A549 (cell line): ENCODE results near the gene FCSK. TPM values are rescaled to one million over a fixed set of nuclear protein-coding genes. Genes with fewer than 3 reads are reported as not detected.

ENCODE experiments used
- ATAC-seq, 2 experiments: fragments of 200-7000 bp in 1 of 2; fragments of >200 bp in 1 of 2; cut with Nextera tagmentation in 1 of 2; cut with Tn5 transposase in 1 of 2; 3 replicates each; pipeline versions ENCODE4 v1.8.0 to v1.9.1; 2018 to 2020; ENCODE audit warnings: mild to moderate bottlenecking in 1 of 2, moderate library complexity in 1 of 2
- CTCF ChIA-PET: fragments of 300-600 bp; sonication (Branson Sonifier 250); formaldehyde crosslinking; extraction: SDS; loops from one replicate; lab custom pipeline; 2021; ENCODE audit warnings: antibody characterized with exemption, inconsistent platforms; lab: Yijun Ruan, JAX
- POLR2A ChIA-PET: fragments of 350-600 bp; formaldehyde crosslinking; extraction: SDS; loops from one replicate; lab custom pipeline; 2021; ENCODE audit warnings: antibody characterized with exemption, inconsistent platforms; lab: Yijun Ruan, JAX
- DNase-seq, 2 experiments: peaks; one replicate each; pipeline versions ENCODE4 v3.0.0 to v3.0.0-alpha.2; 2011 to 2016; ENCODE audit warnings: low read depth in 1 of 2, low spot score in 1 of 2
- FAIRE-seq: peaks from 2 replicates; lab custom pipeline; 2011; peaks lifted over from hg19 to GRCh38; lab: Jason Lieb, UNC
- H3K27ac ChIP-seq, 2 experiments: fragments of >200 bp; sonication (Bioruptor Twin); formaldehyde crosslinking; 3 replicates each; pipeline ENCODE4 v1.5.1; 2016 to 2017
- H3K4me1 ChIP-seq: fragments of >200 bp; sonication (Bioruptor Twin); formaldehyde crosslinking; 3 replicates; pipeline ENCODE4 v1.6.1; 2016
- H3K4me2 ChIP-seq: fragments of >200 bp; sonication (Bioruptor Twin); formaldehyde crosslinking; 3 replicates; pipeline ENCODE4 v1.6.1; 2016
- H3K4me3 ChIP-seq: fragments of >200 bp; sonication (Bioruptor Twin); formaldehyde crosslinking; 3 replicates; pipeline ENCODE4 v1.5.1; 2016
- H3K9me3 ChIP-seq: fragments of >200 bp; sonication (Bioruptor Twin); formaldehyde crosslinking; 3 replicates; pipeline ENCODE4 v1.6.1; 2016
- CBX2 ChIP-seq: fragments of 200-600 bp; sonication (generic); IDR thresholded peaks from 2 replicates; pipeline ENCODE4 v1.6.1; 2016; ENCODE audit warnings: low read depth, mild to moderate bottlenecking, borderline replicate concordance
- CHD2 ChIP-seq: fragments of 150-350 bp; IDR thresholded peaks from 2 replicates; pipeline ENCODE4 v1.6.1; 2014; ENCODE audit warnings: low read length; ENCODE audit not compliant: partially characterized antibody
- FOSL2 ChIP-seq, 2 experiments: fragments of 450-650 bp in 1 of 2; fragments of >200 bp in 1 of 2; sonication (Bioruptor Twin) in 1 of 2; formaldehyde crosslinking; IDR thresholded peaks; 2 replicates each; pipeline versions ENCODE4 v1.5.0 to v1.6.1; 2016 to 2020; ENCODE audit warnings: mild to moderate bottlenecking in 1 of 2, moderate library complexity in 1 of 2
- GATA3 ChIP-seq: IDR thresholded peaks from 2 replicates; pipeline ENCODE4 v1.6.1; 2012; ENCODE audit warnings: borderline replicate concordance
- KDM1A ChIP-seq: fragments of 200-600 bp; sonication (generic); IDR thresholded peaks from 2 replicates; pipeline ENCODE4 v1.6.1; 2016; ENCODE audit warnings: low read depth, mild to moderate bottlenecking
- KDM5A ChIP-seq: fragments of 200-600 bp; sonication (generic); IDR thresholded peaks from 2 replicates; pipeline ENCODE4 v1.6.1; 2016; ENCODE audit warnings: antibody characterized with exemption, mild to moderate bottlenecking
- MYC ChIP-seq: IDR thresholded peaks from 2 replicates; pipeline ENCODE4 v1.6.1; 2012; ENCODE audit warnings: mild to moderate bottlenecking, inconsistent platforms, low read length, improper control_type of control experiment, borderline replicate concordance
- NFE2L2 ChIP-seq: fragments of 150-350 bp; conservative IDR thresholded peaks from 2 replicates; pipeline ENCODE4 v1.6.1; 2014; ENCODE audit warnings: low read length
- NPAS2 ChIP-seq: fragments of 250-450 bp; sonication (Bioruptor Pico); IDR thresholded peaks from 2 replicates; pipeline ENCODE4 v1.8.0; 2022; ENCODE audit warnings: mild to moderate bottlenecking, moderate library complexity, borderline replicate concordance
- NR3C1 ChIP-seq: fragments of >200 bp; sonication (Bioruptor Twin); formaldehyde crosslinking; IDR thresholded peaks from 3 replicates; pipeline ENCODE4 v1.6.1; 2017
- POLR2AphosphoS2 ChIP-seq: conservative IDR thresholded peaks from 2 replicates; pipeline ENCODE4 v1.6.1; 2012; ENCODE audit warnings: low read length, improper control_type of control experiment, inconsistent platforms
- RAD21 ChIP-seq, 2 experiments: fragments of >200 bp in 1 of 2; sonication (Bioruptor Twin) in 1 of 2; formaldehyde crosslinking in 1 of 2; IDR thresholded peaks in 1 of 2; conservative IDR thresholded peaks in 1 of 2; 2 replicates in 1 of 2; 3 replicates in 1 of 2; pipeline ENCODE4 v1.6.1; 2012 to 2018; ENCODE audit warnings: inconsistent platforms in 1 of 2
- RNF2 ChIP-seq: fragments of 200-600 bp; sonication (generic); IDR thresholded peaks from 2 replicates; pipeline ENCODE4 v1.6.1; 2016; ENCODE audit warnings: low read depth, mild to moderate bottlenecking, antibody characterized with exemption, moderate library complexity, borderline replicate concordance
- SREBF2 ChIP-seq: fragments of 450-650 bp; IDR thresholded peaks from 2 replicates; pipeline ENCODE4 v1.6.1; 2014; ENCODE audit warnings: mild to moderate bottlenecking, moderate library complexity
- ZC3H11A ChIP-seq: fragments of 450-650 bp; IDR thresholded peaks from 2 replicates; pipeline ENCODE4 v1.6.1; 2014; ENCODE audit warnings: antibody characterized with exemption, mild to moderate bottlenecking
- ZFP36 ChIP-seq: fragments of 450-650 bp; IDR thresholded peaks from 2 replicates; pipeline ENCODE4 v1.6.1; 2014; ENCODE audit warnings: borderline replicate concordance; ENCODE audit not compliant: partially characterized antibody
- WGBS: methylation state at CpG from one replicate; pipeline ENCODE4 v1.1.6; 2017; ENCODE audit errors: missing lambda C conversion rate; 5-methylcytosine and 5-hydroxymethylcytosine counted together
- polyA plus RNA-seq, 4 experiments: library from polyadenylated mRNA; depleted of rRNA in 3 of 4; stranded (reverse); fragments of >200 nt; fragmentation: RNase III in 1 of 4; extraction: RNeasy Plus Mini Kit Qiagen cat#74134 plus additional on column Dnase treatment in 1 of 4; gene quantifications; 2 replicates in 3 of 4; 3 replicates in 1 of 4; pipeline ENCODE4 v1.2.3, GENCODE V29; 2011 to 2017
- TF ChIP-seq, protein P1 (sequence below): fragments of 450-650 bp; IDR thresholded peaks from 2 replicates; pipeline ENCODE4 v1.6.1; 2014; ENCODE audit warnings: antibody characterized with exemption
- TF ChIP-seq, protein P2 (sequence below): IDR thresholded peaks from 2 replicates; pipeline ENCODE4 v1.6.1; 2012
- TF ChIP-seq, protein P3 (sequence below): fragments of 150-350 bp; IDR thresholded peaks from 2 replicates; pipeline ENCODE4 v1.6.1; 2014; ENCODE audit warnings: low read depth, mild to moderate bottlenecking, low read length
- TF ChIP-seq, protein P4 (sequence below): fragments of >200 bp; sonication (Bioruptor Twin); formaldehyde crosslinking; IDR thresholded peaks from 2 replicates; pipeline ENCODE4 v1.6.1; 2016
- TF ChIP-seq, protein P5 (sequence below): fragments of 250-450 bp; sonication (Bioruptor Pico); IDR thresholded peaks from 2 replicates; pipeline ENCODE4 v1.5.0; 2020; ENCODE audit warnings: low read depth, mild to moderate bottlenecking, moderate library complexity
- TF ChIP-seq, protein P6 (sequence below): fragments of 250-450 bp; sonication (Bioruptor Pico); IDR thresholded peaks from 2 replicates; pipeline ENCODE4 v1.5.0; 2021; ENCODE audit warnings: mild to moderate bottlenecking, moderate library complexity, borderline replicate concordance

FCSK gene
- polyA plus RNA-seq, 2 of the 4 experiments (the other 2 are of a cell fraction) = 5.7 to 6.8 TPM

DNA sequence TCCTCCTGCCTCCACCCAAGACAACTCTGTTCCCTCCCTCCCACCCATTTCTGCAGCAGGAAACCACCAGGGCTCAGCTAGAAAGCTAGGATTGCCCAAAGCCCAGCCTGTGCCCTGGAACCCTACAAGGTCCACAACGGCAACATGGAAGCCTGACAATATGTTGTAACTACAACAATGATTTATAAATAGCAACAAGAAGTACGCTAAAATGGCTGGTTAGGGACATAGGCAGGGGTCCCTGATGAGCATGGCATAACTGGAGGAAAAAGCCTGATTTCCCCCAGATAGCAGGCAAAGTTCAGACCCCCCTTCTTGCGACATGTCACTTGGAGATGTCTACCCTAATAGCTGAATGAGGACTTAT, 22.1 kb upstream of the FCSK start:
- CTCF ChIA-PET = interaction anchor here (0.8 to 2.3 kb wide), 6 partner anchors 18 to 62 kb away, joined by 3 to 7 read pairs (median 3); no protein-coding TSS in a partner anchor
- Histone ChIP-seq H3K4me3 (no peak overlapping the region), H3K4me2 (peak overlapping the region; percentile 43; the same call in 2 of the 3 replicates), H3K9me3 (no peaks in the 10 kb centered on the region), H3K4me1 (peaks cover 87% of the 10 kb centered on the region), H3K27ac (peak overlapping the region in 1 of 2 experiments; percentile 72; a peak in 3 of 6 replicates)
- ATAC-seq (no peak), DNase-seq (no peak), FAIRE-seq (no peak)
- POLR2A ChIA-PET = interaction anchor here (1.0 to 3.0 kb wide), 2 partner anchors 21 to 51 kb away, joined by 5 to 8 read pairs; no protein-coding TSS in a partner anchor
- TF ChIP-seq MYC (no peak), ZC3H11A (no peak), FOSL2 (IDR thresholded peaks at IDR 0.05) (no peak), FOSL2 (CRISPR knock-in tag; IDR thresholded peaks at IDR 0.05) (no peak), NR3C1 (no peak), SREBF2 (no peak), NPAS2 (CRISPR knock-in tag) (no peak), RNF2 (no peak), RAD21 (conservative IDR thresholded peaks at IDR 0.05 in 1 of 2, IDR thresholded peaks at IDR 0.05 in 1 of 2) (no peak)
- TF ChIP-seq, protein P1, sequence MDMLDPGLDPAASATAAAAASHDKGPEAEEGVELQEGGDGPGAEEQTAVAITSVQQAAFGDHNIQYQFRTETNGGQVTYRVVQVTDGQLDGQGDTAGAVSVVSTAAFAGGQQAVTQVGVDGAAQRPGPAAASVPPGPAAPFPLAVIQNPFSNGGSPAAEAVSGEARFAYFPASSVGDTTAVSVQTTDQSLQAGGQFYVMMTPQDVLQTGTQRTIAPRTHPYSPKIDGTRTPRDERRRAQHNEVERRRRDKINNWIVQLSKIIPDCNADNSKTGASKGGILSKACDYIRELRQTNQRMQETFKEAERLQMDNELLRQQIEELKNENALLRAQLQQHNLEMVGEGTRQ = no peak
- TF ChIP-seq, protein P2, sequence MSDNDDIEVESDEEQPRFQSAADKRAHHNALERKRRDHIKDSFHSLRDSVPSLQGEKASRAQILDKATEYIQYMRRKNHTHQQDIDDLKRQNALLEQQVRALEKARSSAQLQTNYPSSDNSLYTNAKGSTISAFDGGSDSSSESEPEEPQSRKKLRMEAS = no peak
- TF ChIP-seq, protein P3, sequence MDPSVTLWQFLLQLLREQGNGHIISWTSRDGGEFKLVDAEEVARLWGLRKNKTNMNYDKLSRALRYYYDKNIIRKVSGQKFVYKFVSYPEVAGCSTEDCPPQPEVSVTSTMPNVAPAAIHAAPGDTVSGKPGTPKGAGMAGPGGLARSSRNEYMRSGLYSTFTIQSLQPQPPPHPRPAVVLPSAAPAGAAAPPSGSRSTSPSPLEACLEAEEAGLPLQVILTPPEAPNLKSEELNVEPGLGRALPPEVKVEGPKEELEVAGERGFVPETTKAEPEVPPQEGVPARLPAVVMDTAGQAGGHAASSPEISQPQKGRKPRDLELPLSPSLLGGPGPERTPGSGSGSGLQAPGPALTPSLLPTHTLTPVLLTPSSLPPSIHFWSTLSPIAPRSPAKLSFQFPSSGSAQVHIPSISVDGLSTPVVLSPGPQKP = no peak
- TF ChIP-seq, protein P4, sequence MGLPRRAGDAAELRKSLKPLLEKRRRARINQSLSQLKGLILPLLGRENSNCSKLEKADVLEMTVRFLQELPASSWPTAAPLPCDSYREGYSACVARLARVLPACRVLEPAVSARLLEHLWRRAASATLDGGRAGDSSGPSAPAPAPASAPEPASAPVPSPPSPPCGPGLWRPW = no peak
- WGBS = 62% methylated on average over 3 of the region's 3 CpGs

DNA sequence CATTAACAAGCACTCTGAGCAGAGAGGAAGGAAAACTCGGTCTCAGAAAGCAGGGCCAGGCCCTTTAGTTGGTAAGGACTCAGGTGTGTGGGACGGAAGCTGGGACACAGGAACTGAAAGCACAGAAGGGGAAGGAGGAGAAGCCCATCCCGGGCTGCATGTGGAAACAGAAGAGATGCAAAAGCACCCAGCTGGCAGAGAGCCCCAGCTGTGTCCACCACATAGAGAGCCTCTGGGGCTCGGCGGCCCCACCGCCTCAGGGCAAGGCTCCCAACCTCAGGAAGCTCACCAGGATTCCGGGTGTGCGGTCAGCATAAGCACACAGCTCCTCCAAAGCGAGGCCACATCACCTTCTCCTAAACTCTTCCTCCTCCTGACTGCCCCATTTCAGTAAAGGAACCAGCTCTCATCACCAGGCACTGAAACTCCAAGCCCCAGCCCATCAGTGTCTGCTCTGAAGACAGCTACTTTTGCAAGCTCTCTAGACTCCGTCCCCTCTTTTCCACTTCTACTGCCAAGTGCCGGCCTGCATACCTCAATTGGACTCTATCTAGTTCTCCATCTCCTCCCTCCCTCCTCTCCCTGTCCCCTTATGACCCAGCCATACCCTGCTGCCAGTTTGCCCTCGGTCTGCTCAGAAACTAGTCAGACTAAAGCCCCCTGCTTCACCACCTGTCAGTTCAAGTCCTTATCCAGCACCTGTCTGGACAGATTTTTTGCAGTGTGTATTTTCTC, 21.5 kb upstream of the FCSK start:
- ChIA-PET POLR2A (interaction anchor here (3.0 kb wide), 1 partner anchor 52 kb away, joined by 8 read pairs; no protein-coding TSS in a partner anchor), CTCF (interaction anchor here (0.8 to 2.3 kb wide), 4 partner anchors 17 to 52 kb away, joined by 3 to 7 read pairs (median 4); no protein-coding TSS in a partner anchor)
- peak overlapping the region; percentile 43 for H3K4me2 ChIP-seq
- no peak overlapping the region for H3K4me3 ChIP-seq
- no peaks in the 10 kb centered on the region for H3K9me3 ChIP-seq
- ATAC-seq (no peak), FAIRE-seq (no peak), DNase-seq (no peak)
- H3K27ac ChIP-seq = peak overlapping the region; percentile 21 to 72; a peak in 4 of 6 replicates
- peaks cover 86% of the 10 kb centered on the region for H3K4me1 ChIP-seq
- TF ChIP-seq, protein P5, sequence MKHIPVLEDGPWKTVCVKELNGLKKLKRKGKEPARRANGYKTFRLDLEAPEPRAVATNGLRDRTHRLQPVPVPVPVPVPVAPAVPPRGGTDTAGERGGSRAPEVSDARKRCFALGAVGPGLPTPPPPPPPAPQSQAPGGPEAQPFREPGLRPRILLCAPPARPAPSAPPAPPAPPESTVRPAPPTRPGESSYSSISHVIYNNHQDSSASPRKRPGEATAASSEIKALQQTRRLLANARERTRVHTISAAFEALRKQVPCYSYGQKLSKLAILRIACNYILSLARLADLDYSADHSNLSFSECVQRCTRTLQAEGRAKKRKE = no peak
- no peak for TF ChIP-seq KDM1A
- no peak for TF ChIP-seq ZFP36
- WGBS = 68% methylated on average over 12 of the region's 12 CpGs

DNA sequence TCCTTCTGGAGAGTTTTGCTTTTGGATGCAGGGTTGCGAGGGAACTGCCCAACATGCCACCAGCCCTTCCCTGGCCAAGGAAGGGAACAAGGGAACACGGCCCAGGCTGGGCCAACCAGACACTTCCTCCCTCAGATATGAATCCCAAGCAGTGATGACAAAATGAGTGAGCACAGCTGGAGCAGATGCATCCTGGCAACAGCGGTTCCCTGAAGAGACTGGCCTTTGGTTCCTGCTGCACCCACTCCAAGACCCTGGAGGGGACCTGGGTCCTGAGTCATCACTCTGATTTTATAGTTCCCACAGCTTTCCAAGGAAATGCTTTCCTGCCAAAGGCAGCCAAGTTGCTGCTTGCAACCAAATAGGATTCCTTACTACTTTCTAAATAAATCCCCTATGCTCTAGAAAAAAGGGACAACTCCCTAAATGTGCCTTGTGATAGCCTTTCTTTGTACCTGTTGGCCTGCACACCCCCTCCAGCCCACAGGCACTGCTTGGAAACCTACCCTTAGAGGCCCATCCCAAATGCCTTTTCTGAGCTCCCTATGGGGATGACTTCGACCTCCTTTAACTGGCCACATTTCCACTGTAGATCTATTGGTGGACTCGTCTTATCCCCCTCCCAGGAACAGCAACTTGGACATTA, 20.8 kb upstream of the FCSK start:
- H3K27ac ChIP-seq = peak overlapping the region; percentile 21 to 72; a peak in 5 of 6 replicates
- no peak for FAIRE-seq
- H3K4me2 ChIP-seq = peak overlapping the region; percentile 43
- TF ChIP-seq, protein P5 = no peak
- TF ChIP-seq CHD2 (no peak), POLR2AphosphoS2 (no peak), CBX2 (no peak), NFE2L2 (no peak), KDM5A (no peak), GATA3 (no peak)
- TF ChIP-seq, protein P2 = no peak
- TF ChIP-seq, protein P6, sequence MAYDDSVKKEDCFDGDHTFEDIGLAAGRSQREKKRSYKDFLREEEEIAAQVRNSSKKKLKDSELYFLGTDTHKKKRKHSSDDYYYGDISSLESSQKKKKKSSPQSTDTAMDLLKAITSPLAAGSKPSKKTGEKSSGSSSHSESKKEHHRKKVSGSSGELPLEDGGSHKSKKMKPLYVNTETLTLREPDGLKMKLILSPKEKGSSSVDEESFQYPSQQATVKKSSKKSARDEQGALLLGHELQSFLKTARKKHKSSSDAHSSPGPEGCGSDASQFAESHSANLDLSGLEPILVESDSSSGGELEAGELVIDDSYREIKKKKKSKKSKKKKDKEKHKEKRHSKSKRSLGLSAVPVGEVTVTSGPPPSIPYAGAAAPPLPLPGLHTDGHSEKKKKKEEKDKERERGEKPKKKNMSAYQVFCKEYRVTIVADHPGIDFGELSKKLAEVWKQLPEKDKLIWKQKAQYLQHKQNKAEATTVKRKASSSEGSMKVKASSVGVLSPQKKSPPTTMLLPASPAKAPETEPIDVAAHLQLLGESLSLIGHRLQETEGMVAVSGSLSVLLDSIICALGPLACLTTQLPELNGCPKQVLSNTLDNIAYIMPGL = no peak
- DNase-seq = peak in 1 of 2 experiments; percentile 48
- POLR2A ChIA-PET = interaction anchor here (3.0 kb wide), 1 partner anchor 52 kb away, joined by 8 read pairs; no protein-coding TSS in a partner anchor
- no peak overlapping the region for H3K4me3 ChIP-seq
- 55% methylated on average over 5 of the region's 5 CpGs for WGBS
- ATAC-seq = no peak
- H3K4me1 ChIP-seq = peaks cover 84% of the 10 kb centered on the region
- H3K9me3 ChIP-seq = no peaks in the 10 kb centered on the region
- CTCF ChIA-PET = interaction anchor here (0.8 to 2.3 kb wide), 4 partner anchors 12 to 53 kb away, joined by 3 to 7 read pairs (median 3); partner anchors contain the start of gene FCSK
